ENCODE results near the gene MLST8. TPM values are rescaled to one million over a fixed set of nuclear protein-coding genes. Genes with fewer than 3 reads are reported as not detected.

Gene MLST8
- total RNA-seq, 4 donors from 2014 or later, result 61.0 to 95.6 (median 63.1) TPM

GRCh38 chr16:2173366-2173765 lies 31.9 kb upstream of the MLST8 start:
- H3K27ac ChIP-seq, result no peak overlapping the region
- H3K4me3 ChIP-seq (replicated peaks in 1 of 3), result no peak overlapping the region
- H3K36me3 ChIP-seq, result peaks cover 41 to 44% of the 10 kb centered on the region in 2 donors
- 88 to 90% methylated on average over 9 to 14 of the region's 14 CpGs for WGBS, 2 donors
- no peak for TF ChIP-seq CTCF (IDR thresholded peaks at IDR 0.05)
- no peak for TF ChIP-seq POLR2A (IDR thresholded peaks at IDR 0.05)
- no peaks in the 10 kb centered on the region for H3K27me3 ChIP-seq
- intact Hi-C loops (cut with DNase I), result no loop called here
- H3K9me3 ChIP-seq, result no peaks in the 10 kb centered on the region
- H3K4me1 ChIP-seq, result no peaks in the 10 kb centered on the region
- DNase-seq, result no peak

- Histone ChIP-seq H3K27me3 (no peaks in the 10 kb centered on the region), H3K4me1 (no peaks in the 10 kb centered on the region), H3K4me3 (replicated peaks in 1 of 3) (no peak overlapping the region), H3K36me3 (peaks cover 41 to 44% of the 10 kb centered on the region in 2 donors), H3K9me3 (no peaks in the 10 kb centered on the region), H3K27ac (no peak overlapping the region)
- 91 to 95% methylated on average over 3 to 4 of the region's 4 CpGs for WGBS, 2 donors
- intact Hi-C loops (cut with DNase I), result no loop called here
- no peak for TF ChIP-seq CTCF (IDR thresholded peaks at IDR 0.05)
- TF ChIP-seq POLR2A (IDR thresholded peaks at IDR 0.05), result no peak
- DNase-seq, result no peak
Observed at GRCh38 chr16:2173916-2174315, 31.3 kb upstream of the MLST8 start.

- WGBS, 2 donors, result 95 to 97% methylated on average over 10 to 18 of the region's 21 CpGs
- peaks cover 41 to 44% of the 10 kb centered on the region in 2 donors for H3K36me3 ChIP-seq
- no peaks in the 10 kb centered on the region for H3K27me3 ChIP-seq
- no peaks in the 10 kb centered on the region for H3K4me1 ChIP-seq
- TF ChIP-seq CTCF (IDR thresholded peaks at IDR 0.05), result no peak
- TF ChIP-seq POLR2A (IDR thresholded peaks at IDR 0.05), result no peak
- H3K27ac ChIP-seq, result no peak overlapping the region
- intact Hi-C loops (cut with DNase I), result no loop called here
- no peak for DNase-seq
- H3K4me3 ChIP-seq (replicated peaks in 1 of 3), result no peak overlapping the region
- no peaks in the 10 kb centered on the region for H3K9me3 ChIP-seq
Observed at GRCh38 chr16:2174396-2175131, 30.7 kb upstream of the MLST8 start.

- TF ChIP-seq POLR2A (IDR thresholded peaks at IDR 0.05), result no peak
- TF ChIP-seq CTCF (IDR thresholded peaks at IDR 0.05), result no peak
- peaks cover 41 to 44% of the 10 kb centered on the region in 2 donors for H3K36me3 ChIP-seq
- H3K27ac ChIP-seq, result no peak overlapping the region
- DNase-seq, result no peak
- H3K4me3 ChIP-seq (replicated peaks in 1 of 3), result no peak overlapping the region
- intact Hi-C loops (cut with DNase I), result no loop called here
- no peaks in the 10 kb centered on the region for H3K27me3 ChIP-seq
- WGBS, 2 donors, result 96 to 100% methylated on average over 3 to 5 of the region's 10 CpGs
- no peaks in the 10 kb centered on the region for H3K9me3 ChIP-seq
- no peaks in the 10 kb centered on the region for H3K4me1 ChIP-seq
Observed at GRCh38 chr16:2175454-2175853, 29.8 kb upstream of the MLST8 start.

GRCh38 chr16:2176047-2176446 lies 29.2 kb upstream of the MLST8 start:
- no peak for TF ChIP-seq POLR2A (IDR thresholded peaks at IDR 0.05)
- no peak for TF ChIP-seq CTCF (IDR thresholded peaks at IDR 0.05)
- Histone ChIP-seq H3K4me1 (no peaks in the 10 kb centered on the region), H3K9me3 (no peaks in the 10 kb centered on the region), H3K36me3 (peaks cover 41 to 44% of the 10 kb centered on the region in 2 donors), H3K27ac (no peak overlapping the region), H3K27me3 (no peaks in the 10 kb centered on the region), H3K4me3 (replicated peaks in 1 of 3) (no peak overlapping the region)
- DNase-seq, result no peak
- WGBS, 2 donors, result 89 to 94% methylated on average over 11 to 22 of the region's 23 CpGs
- intact Hi-C loops (cut with DNase I), result no loop called here

Measured in thyroid gland (tissue), 4 donors.